Measurements from ENCODE around the gene ARHGAP9. TPM values are rescaled to one million over a fixed set of nuclear protein-coding genes. Genes with fewer than 3 reads are reported as not detected.

Gene ARHGAP9
- total RNA-seq, 6 experiments from 2014 or later: 3.5 to 11.0 (median 6.8) TPM

GRCh38 chr12:57487597-57488401 lies 8.1 kb upstream of the ARHGAP9 start, which contains the start of gene MARS1:
Gene MARS1 (plus strand): TSS chr12:57488068. CDS start chr12:57488091, 23 bp downstream.
- ATAC-seq: peak; percentile 98
- H3K27ac ChIP-seq: peak within 1 kb of the TSS; percentile 11 to 39 (median 36)

GRCh38 chr12:57487055-57487596 lies 7.5 kb upstream of the ARHGAP9 start:
- ATAC-seq: no peak
- 83% methylated on average over 12 of the region's 27 CpGs for WGBS (ENCODE audit: insufficient coverage, low coverage, low lambda C conversion rate, missing lambda C conversion rate)
- Histone ChIP-seq H3K4me1 (peaks cover 0 to 9% (median 4%) of the 10 kb centered on the region in 4 donors), H3K36me3 (peaks cover 0 to 24% (median 14%) of the 10 kb centered on the region in 4 donors), H3K4me3 (peak overlapping the region in 2 of 3 donors; percentile 93 to 94), H3K27ac (no peak overlapping the region), H3K27me3 (no peaks in the 10 kb centered on the region), H3K9me3 (no peaks in the 10 kb centered on the region)
- intact Hi-C loops (cut with DNase I): no loop called here
- no peak for DNase-seq
- TF ChIP-seq POLR2A (IDR thresholded peaks at IDR 0.05) (no peak), CTCF (IDR thresholded peaks at IDR 0.05) (no peak)

More at GRCh38 chr12:57487597-57488401, 8.1 kb upstream of the ARHGAP9 start, which contains the start of gene MARS1:
- H3K9me3 ChIP-seq: no peaks in the 10 kb centered on the region
- peak; percentile 54 for TF ChIP-seq POLR2A (IDR thresholded peaks at IDR 0.05)
- peak in 1 of 4 donors; percentile 27 for TF ChIP-seq CTCF (IDR thresholded peaks at IDR 0.05)
- no peaks in the 10 kb centered on the region for H3K27me3 ChIP-seq
- peaks cover 0 to 25% (median 14%) of the 10 kb centered on the region in 4 donors for H3K36me3 ChIP-seq
- H3K4me1 ChIP-seq: peaks cover 0 to 9% (median 4%) of the 10 kb centered on the region in 4 donors
- H3K4me3 ChIP-seq: peak within 1 kb of the TSS; percentile 80 to 94 (median 93)
- WGBS (ENCODE audit: insufficient coverage, low coverage, low lambda C conversion rate, missing lambda C conversion rate): 16% methylated on average over 22 of the region's 47 CpGs
- DNase-seq: peak; percentile 94 to 97 (median 96)
- intact Hi-C loops (cut with DNase I): no loop called here

GRCh38 chr12:57485695-57486094 lies 6.0 kb upstream of the ARHGAP9 start:
- H3K27me3 ChIP-seq: no peaks in the 10 kb centered on the region
- peaks cover 0 to 10% (median 4%) of the 10 kb centered on the region in 4 donors for H3K36me3 ChIP-seq
- no peak for TF ChIP-seq CTCF (IDR thresholded peaks at IDR 0.05)
- TF ChIP-seq POLR2A (IDR thresholded peaks at IDR 0.05): no peak
- intact Hi-C loops (cut with DNase I): no loop called here
- no peaks in the 10 kb centered on the region for H3K9me3 ChIP-seq
- no peak for DNase-seq
- no peak for ATAC-seq
- H3K27ac ChIP-seq: no peak overlapping the region
- H3K4me3 ChIP-seq: no peak overlapping the region
- peaks cover 0 to 9% (median 4%) of the 10 kb centered on the region in 4 donors for H3K4me1 ChIP-seq

GRCh38 chr12:57483466-57483865 lies 3.8 kb upstream of the ARHGAP9 start:
- intact Hi-C loops (cut with DNase I): no loop called here
- no peaks in the 10 kb centered on the region for H3K36me3 ChIP-seq
- H3K27ac ChIP-seq: no peak overlapping the region
- no peaks in the 10 kb centered on the region for H3K9me3 ChIP-seq
- TF ChIP-seq CTCF (IDR thresholded peaks at IDR 0.05): no peak
- TF ChIP-seq POLR2A (IDR thresholded peaks at IDR 0.05): no peak
- ATAC-seq (no peak), DNase-seq (no peak)
- H3K27me3 ChIP-seq: no peaks in the 10 kb centered on the region
- 48% methylated on average over 4 of the region's 5 CpGs for WGBS (ENCODE audit: insufficient coverage, low coverage, low lambda C conversion rate, missing lambda C conversion rate)
- no peak overlapping the region for H3K4me3 ChIP-seq
- H3K4me1 ChIP-seq: peaks cover 0 to under 1% (median 0%) of the 10 kb centered on the region in 4 donors
